NCI-H1105 treated with DMSO at 0.1 percent for 48 hours (cell line): Measurements from ENCODE around the gene UST.
"Not testable (repeated sequence)": the region's sequence is repeated elsewhere in the genome, so short reads cannot be mapped to it uniquely, and the experiment has no call there.

Experiments
- DNase-seq: peaks from one replicate; lab custom pipeline; 2025; lab: John Stamatoyannopoulos, UW

Gene UST

DNA sequence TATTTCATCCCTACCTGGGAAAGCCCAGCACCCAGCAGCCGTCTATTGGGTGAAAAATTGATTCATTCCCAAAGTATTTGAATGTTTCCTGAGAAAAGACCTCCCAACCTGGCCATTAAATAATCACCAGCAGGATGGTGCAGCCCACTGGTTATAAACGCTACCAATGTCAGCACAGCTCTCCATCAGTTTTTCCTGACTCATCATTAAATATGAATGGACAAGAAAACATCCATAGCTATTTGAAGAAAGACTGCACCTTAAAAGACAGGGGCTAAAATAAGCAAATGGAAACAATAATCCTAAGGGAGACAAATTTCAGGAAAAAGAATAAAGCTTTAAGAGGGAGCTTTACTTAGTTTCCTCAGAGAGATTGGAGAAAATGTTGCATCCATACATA is 261.9 kb downstream of the UST start:
- DNase-seq = no peak

DNA sequence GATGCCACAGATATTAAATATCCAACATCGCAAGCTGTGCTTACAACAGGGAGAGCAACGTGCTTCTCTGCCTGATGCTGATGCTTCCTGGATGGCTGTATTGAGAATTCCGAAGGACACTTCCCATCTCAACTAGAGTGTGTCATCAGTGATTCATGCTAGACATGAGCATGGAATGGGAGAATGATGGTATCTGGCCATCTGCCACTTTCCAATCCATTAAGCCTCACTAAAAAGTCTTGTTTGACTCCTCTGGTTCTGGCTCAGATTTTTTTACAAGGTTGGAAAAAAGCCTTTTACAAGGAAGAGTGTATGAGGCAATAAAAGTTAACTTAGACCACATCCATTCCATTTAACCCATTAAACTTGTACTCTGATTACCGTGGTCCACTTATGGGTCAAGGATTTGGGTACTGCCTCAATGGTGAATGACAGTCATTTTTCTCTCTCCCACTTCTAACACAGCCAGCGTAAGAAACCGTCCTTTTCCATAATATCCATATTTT is 265.3 kb downstream of the UST start:
- no peak for DNase-seq

DNA sequence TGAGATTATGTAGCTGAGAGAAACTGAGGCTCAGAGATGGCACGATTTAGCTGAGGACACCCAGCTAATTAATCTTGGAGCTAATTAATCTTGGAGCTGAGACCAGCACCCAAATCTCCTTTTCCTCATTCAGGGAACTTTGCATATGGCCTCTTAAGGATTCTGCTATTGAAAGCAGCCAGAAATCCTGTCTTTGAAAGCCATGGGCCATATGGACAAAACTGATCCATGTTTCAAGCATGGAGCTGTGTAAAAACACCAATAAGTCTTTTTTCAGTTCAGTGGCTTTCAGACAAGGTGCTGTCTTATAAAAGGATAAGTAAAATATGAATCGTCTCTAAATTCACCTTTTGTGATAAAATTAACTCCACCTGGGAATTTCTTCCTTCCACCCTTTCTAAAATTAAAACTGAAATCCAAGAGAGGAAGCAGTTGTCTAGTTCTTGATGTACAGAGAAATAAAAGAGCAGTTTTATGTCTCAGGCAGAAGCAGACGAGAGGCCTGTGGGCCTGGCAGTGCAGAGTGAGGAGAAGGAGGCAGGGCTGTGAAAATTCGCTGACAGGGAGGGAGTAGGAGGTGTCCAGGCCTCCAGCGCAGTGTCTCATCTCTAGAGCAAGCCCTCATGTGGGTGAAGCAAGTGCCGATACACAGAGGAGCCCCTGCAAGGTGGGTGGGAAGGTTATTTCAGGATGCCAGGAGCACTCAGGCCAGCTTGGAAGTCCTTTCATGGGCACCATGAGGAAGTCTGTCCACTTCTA is 266.9 kb downstream of the UST start:
- no peak for DNase-seq

DNA sequence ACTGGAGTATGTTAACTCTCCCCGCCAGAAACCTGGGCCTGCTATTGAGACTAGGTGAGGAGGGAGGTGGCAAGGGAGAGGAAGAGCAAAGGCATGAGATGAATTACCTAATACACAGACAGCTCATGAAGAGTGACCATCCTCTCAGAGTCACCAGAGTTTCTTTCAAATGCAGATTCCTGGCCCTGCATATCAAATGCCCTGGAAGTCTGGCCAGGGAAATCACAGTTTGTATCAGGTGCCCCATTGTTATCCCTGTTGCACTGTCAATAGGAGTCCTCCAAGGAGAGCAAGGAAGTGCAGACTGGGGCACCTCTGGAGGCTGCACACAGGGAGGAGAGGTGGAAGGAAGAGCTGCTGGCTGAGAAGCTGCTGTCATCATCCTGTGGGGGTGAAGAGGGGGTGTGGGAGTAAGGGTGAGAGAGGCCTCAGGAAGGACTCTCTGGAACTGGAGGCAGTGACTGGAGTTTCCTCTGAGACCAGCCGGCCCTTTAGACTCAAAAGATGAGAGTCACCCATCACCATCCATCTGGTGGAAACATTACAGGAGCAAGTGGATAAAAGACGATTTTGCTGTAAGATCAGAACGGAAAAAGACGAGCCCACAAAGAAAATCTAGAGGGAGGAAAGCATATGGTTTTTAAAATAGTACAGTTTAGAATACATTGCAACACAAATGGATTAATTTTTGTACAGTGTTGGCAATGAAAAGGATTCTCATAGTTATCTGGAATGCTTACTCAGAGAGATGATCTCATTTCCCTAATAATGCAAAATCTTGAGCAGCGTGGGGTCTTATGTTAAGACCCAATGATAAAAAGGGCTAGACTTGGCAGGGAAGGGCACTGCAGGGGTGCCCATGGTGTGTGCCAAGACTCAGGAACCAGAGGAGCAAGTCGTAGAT is 268.1 kb downstream of the UST start:
- DNase-seq = no peak

DNA sequence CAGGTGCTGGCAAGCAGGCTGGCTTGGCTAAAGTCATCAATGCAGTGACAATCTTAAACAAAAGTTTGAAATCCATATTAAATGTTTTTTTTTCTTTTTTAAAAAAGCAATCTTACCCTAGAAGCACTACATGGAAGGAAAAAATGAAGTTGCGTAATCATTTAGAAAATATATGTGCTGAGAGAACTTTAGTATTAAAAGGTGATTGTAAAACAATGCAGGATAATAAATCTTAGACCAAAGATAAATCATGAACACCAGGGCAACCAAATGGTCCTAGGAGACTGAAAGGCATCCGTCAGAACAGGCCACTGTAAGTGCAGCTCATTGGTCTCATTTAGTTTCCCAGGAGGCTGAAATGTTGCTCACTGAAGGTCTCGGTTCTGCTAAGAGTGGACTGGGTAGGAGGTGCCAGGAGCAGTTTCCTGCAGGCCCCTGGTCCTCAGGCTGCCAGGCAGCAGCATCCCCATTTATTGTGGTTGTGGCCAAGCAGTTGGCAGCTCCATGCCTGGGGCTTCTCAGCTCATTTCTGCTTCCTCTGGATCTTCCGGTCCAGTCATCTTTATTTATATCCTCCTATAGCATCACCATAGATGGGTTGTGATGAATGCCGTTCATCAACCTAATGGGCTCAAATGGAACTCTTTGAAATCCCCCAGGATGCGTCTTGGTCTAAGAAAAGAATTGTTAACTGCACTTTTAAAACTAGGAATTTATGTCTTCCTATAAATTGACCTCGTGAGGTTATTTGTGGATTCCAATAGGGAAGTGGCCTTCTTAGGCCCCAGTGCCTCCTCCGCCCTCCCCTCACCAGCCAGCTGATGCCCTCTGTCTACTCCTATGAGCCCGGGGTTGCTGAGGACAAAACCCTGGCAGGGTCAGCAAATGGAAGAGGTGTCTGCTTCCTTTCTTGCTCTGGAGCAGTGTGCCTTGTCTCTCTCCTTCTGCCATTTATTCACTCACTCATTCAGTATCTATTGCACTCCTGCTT is 269.0 kb downstream of the UST start:
- DNase-seq = no peak

DNA sequence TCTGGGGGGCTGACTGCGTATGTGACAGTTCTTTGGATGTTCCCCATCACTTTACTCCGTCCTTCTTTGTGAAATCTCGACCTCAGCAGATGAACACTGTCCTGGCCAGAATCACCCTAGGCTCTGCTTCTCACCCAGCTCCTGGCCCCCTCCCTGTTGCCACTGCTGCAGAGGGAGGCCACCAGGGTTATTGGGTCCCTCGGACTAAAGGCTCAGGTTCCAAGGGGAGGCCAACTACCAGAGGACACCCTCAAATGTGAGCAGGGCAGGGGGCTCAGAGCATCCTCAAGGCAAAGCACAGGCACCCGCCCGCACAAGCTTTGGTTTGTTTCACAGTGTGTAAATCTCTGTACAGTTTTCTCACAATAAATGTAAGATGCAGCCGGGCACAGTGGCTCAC is 269.9 kb downstream of the UST start:
- DNase-seq = no peak

DNA sequence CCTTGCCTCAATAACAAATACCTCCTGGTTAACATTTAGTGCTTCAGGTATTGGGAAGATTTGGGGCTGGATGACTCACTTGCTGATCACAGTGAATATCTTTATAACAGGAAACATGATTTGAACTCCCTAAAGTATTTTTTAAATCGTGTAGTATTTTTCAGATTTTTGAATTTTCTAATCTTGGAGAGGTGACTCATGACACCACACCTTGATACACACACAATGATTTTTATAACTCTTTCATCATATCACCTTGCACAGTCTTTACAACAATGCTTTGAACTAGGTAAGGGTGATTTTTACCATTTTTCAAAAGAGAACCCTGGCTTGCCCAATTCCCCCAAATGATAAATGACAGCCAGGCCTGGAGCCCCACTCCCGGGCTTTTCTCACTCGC is 273.5 kb downstream of the UST start:
- DNase-seq = no peak

DNA sequence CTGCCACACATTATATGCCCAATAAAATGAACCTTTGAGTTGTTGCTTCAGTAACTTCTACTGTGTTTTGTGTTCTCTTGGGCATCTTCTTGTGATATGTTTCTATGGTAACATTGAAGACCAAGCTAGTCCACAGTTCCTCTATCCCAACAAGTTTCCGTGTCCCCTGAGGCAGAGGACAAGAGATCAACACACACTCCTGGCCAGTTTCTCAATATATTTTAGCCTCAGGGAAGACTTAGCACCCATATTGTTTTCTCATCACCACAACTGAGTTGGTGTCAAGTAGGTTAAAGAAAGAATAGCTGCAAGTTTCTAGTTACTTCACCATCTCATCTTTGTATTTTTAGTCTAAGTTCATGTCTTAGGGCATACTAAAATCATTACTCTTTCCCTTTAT is 277.5 kb downstream of the UST start:
- DNase-seq = no peak

DNA sequence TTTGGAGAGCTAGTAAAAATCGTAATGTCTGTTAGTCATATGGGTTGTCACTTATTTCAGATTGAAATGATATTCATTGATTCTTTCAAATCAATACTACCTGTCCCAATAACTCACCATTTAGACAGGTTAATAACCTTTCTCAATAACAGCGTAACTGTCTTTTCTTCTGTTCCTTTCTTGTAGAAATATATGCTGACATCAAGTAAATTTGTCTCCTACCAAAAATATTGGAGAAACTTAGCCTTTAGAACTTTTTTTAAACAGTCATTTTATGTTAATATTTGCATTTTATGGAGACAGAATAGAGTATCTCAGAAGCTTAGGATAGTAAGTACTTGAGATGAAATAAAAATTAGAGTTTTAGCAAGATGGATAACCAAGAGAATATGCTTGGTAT is 278.2 kb downstream of the UST start:
- DNase-seq = no peak

DNA sequence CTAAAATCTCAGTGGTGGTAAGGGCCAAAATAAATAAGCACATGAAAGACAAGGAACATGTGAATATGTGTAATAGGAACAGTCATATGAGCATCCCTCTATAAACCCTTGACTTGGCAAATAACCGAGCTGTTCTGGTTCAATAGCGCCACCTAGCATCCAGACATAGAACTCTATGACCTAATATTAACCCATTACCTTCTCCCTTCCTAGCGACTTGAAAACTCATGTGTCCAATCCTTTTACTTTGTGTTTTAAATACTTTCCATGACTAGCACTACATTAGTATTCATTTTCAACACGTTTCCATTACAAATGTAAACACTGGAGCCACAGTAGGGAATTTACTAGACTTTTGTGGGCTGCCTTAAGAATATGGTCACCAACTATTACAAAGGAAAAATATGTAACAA is 279.7 kb downstream of the UST start:
- DNase-seq = peak; percentile 67

DNA sequence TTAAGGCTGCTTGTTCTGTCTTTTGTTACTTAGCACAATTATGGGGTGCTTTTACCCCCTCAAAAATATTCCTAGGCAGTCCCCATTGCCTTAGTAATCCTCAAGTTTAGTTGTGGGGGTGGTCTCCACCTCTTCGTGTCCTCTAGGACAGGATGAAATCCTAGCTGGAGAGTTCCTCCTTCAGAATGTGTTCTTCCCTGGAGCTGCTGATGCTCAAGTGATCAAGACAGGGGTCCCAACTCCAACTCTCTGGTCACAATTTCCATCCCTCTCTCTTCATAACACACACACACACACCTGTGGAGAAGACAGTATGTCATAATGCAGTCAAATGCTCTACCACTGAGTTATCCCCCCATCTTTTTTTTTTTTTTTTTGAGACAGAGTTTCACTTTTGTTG is 280.7 kb downstream of the UST start:
- DNase-seq = no peak

DNA sequence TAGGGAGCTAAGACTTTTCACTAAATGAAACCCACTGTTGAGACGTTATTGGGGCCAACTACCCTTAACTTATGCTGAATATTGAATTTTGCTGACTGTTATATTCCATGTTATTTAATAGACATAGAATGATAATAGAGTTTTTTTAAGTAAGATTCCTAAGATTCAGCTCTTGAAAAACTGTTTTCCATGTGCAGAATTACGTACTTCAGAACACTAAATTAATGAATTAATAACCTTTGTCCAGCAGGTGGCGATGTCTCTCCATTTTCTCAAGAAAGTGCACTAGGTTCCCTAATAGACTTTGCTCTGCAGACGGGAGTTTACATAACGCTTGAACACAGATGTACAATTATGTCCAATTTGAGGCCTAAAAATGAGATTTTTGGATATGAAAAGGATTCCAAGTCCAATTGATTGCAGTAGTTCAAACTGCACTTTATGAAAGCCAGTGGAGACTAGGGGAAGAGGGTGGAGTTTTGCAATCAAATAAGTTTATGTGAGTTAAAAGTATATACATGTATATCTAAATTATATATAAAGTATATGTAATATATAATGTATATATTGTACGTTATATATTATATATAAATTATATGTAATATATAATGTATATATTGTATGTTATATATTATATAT is 282.1 kb downstream of the UST start:
- DNase-seq = peak; percentile 91

DNA sequence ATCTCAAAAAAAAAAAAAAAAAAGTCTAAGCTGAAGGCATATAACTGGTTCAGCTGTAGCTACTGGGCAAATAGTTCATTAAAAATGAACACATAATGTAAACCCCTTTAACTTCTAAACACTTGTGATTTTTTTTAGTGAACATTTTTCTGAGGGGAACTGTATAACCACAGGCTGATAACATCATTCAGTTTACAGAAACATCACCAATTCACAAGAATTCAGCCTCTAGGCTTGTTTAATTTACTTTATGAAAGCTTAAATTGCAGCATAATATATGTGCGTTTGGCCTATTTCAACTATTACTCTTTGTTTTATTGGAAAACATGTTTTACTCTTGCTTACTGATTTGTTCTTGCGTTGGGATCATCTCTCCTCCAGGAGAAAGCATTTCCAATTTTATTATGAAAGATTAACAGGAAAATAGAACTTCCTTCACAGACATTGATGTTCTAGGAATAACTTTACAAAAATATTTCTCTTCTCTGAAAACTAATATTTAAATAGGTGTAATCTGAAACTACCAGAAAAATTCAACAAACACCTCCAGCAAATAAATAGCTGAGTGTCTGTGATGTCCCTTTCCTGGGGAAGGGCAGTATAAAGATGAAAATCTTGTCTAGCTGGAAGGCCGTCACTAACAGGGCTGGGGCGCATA is 284.5 kb downstream of the UST start:
- DNase-seq = no peak

DNA sequence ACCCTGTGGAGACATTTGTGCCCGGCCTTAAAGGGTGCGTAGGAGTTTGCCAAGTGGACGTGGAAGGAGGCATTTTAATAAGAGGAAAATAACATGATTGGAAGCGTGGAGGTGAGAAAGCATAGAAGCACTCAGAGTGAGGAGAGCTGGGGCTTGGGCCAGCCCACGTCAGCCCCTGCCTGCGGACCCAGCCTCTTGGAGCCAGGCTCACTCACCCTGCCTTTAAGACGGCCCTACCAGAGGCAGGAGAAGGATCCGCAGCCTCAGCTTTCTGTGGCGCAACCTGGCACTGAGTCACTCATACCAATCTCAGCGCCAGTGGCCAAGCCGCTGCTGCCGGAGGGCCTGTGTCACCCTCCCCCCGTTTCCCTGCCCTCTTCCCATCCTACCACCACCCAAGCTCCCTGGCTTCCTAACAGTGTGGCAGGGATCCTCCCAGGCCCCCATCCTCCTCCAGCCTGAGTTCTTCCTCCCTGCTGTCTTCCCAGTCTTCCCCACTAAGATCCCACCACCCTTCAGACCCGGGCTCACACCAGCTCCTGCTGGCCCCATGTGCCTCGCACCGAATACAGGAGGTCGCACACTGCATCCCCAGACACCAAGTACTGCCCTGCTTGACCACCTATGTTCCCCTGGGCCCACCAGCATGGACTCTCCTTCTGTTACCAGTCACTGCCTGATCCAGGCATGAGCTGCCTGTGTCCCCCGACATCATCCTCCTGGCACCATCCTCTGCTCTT is 285.2 kb downstream of the UST start:
- DNase-seq = no peak

DNA sequence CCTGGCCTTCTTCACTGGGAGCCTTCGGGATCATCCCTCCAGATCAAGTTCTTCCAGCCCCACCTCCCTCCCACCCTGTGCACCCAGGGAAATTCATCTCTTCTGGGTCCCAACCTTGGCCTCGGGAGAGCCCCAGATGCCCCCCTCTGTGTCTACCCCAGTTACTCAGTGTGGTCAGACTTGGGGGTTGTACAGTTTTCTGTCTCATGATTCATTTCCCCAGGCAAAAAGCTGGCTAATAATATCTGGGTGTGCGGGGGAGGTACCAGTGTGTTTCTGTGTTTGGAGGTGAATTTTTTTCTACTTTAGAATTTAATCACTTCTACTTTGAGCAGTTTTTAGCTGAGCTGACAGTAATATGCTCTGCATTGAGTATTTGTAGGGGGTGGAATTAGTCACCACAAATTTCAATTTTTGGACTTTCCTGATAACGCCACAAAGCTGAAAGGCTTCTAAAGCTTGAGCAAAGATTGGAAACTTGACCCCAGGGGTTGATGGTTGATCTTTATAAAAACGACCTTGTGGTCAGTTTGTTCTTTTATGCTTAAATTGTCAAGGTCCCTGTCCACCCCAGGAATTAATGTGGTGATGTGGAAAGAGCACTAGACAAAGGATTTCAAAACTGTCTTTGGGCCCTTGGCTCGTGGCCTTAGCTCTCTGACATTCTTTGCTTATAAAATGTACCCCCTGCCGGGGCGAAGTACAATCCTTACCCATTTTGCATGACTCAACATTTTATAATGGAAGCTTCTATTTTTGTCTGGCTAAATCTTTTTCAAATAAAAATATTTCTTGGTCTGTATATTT is 286.0 kb downstream of the UST start:
- no peak for DNase-seq

DNA sequence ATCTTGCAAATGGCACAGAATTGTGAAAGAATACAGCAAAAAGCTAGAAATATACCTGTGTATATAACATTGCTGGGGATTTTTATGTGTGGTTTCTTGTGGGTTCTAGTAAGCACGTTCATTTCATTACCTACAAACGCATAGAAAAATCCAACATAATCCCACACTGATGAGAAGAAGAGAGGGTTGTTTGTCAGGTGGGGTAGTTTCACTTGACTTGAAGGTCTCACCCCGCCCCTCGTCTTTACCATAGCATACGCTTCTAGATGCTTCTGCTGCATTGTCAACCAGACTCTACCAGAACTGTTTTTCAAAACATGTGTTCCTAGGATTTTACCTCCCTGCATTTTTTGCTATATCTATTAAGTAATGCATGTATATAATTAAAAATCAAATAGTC is 286.6 kb downstream of the UST start:
- no peak for DNase-seq

DNA sequence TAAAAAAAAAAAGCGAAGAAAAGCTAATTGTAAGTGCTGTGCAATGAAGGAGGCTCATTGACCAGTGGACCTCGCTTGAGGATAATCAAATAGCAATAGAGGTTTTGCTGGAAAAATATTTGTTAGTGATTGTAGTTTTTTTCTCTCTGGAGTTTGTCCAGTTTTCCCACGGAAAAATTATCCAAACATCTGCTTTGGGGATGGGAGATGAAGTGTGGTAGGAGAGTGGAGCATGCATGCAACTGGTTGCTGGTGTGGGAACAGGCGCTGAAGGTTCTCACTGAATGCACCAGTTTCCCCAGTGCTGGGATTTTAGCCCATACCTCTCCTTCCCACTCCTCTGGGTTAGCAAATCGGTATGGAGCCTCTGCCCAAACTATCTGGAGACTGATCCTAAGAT is 288.9 kb downstream of the UST start:
- no peak for DNase-seq

DNA sequence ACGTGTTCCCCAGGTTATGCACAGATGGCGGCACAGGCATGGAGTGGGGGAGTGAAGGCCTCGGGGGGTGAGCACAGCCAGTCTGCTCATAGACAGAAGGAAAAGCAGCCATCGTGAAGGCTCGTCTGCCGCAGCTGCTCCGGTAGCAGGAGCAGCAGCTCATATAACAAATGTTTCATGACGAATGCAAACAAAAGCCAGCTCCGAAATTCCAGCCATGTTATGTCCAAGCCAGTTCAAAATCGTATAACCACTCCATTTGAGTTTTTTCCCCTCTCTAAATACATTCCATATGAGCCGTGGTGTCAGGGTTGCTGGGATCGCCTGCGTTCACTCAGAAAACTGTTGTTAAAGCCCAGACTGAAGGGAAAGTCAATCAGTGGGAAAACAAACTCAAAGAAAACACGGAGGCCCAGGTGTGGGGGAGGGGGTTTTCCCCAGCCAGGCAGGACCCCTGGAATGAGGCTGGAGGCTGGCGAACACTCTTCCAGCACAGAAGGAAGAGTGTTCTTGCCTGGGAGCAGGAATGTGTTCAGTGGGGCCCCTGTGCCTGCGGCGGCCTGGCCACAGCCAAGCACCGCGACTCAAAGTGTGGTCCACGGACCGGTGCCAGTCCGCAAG is 290.3 kb downstream of the UST start:
- no peak for DNase-seq

DNA sequence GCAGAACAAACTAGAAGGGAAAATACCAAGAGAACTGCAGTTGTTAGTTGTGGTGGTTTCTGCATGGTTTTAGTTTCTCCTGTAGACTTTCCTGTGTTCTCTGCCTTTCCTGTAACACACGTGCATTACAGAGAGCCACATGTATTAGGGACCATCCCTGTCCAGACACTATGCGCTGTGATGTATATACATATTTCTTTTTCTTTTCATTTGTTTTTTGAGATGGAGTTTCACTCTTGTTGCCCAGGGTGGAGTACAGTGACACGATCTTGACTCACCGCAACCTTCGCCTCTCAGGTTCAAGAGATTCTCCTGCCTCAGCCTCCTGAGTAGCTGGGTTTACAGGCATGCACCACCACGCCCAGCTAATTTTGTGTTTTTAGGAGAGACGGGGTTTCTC is 292.2 kb downstream of the UST start:
- DNase-seq = not testable (repeated sequence)
